Stimulated activated CD4-positive, alpha-beta T cell treated with anti-CD3 and anti-CD28 coated beads, Interleukin-12 subunit alpha, Interleukin-12 subunit beta, amount 100 ng/mL, for 48 hours (primary cell): Measurements from ENCODE around the gene RPL36AL.
"Not testable (repeated sequence)": the region's sequence is repeated elsewhere in the genome, so short reads cannot be mapped to it uniquely, and the experiment has no call there.

Source experiments
- DNase-seq, 3 donors: peaks; one replicate each; pipeline ENCODE4 v3.0.0-alpha.2; 2020; ENCODE audit warnings: low read depth in 2 of 3, low spot score in 1 of 3

The RPL36AL gene

GRCh38 chr14:49620182-49621113, at the start of gene RPL36AL, which contains the start of gene MGAT2:
Gene RPL36AL (minus strand): TSS chr14:49620626. CDS start chr14:49619104, 1,522 bp downstream.
Gene MGAT2 (plus strand): TSS chr14:49620799. CDS start chr14:49621269, 470 bp downstream.
- DNase-seq: peak; percentile 92 to 93 (median 93)

GRCh38 chr14:49659526-49660455, 39.4 kb upstream of the RPL36AL start:
- no peak for DNase-seq

GRCh38 chr14:49657500-49657899, 37.1 kb upstream of the RPL36AL start:
- DNase-seq: not testable (repeated sequence)

GRCh38 chr14:49654511-49654910, 34.1 kb upstream of the RPL36AL start:
- no peak for DNase-seq

- DNase-seq: no peak
These were observed 33.1 kb upstream of the RPL36AL start for GRCh38 chr14:49653508-49653907.

GRCh38 chr14:49642163-49642562, 21.7 kb upstream of the RPL36AL start:
- DNase-seq: no peak

- DNase-seq: no peak
These were observed 21.3 kb upstream of the RPL36AL start for GRCh38 chr14:49641697-49642129.

GRCh38 chr14:49640540-49641417, 20.4 kb upstream of the RPL36AL start:
- no peak for DNase-seq

GRCh38 chr14:49637534-49638078, 17.2 kb upstream of the RPL36AL start:
- no peak for DNase-seq

GRCh38 chr14:49636866-49637265, 16.4 kb upstream of the RPL36AL start:
- no peak for DNase-seq

GRCh38 chr14:49634547-49635334, 14.3 kb upstream of the RPL36AL start, which contains the start of gene DNAAF2:
Gene DNAAF2 (minus strand): TSS chr14:49635244. CDS start chr14:49635149, 95 bp downstream.
- DNase-seq: peak; percentile 39 to 56 (median 45)

- peak; percentile 85 to 94 (median 91) for DNase-seq
These were observed 13.5 kb upstream of the RPL36AL start for GRCh38 chr14:49633640-49634546.

- no peak for DNase-seq
These were observed 3.8 kb upstream of the RPL36AL start for GRCh38 chr14:49623941-49624839.

- DNase-seq: no peak
These were observed 3.0 kb upstream of the RPL36AL start for GRCh38 chr14:49623387-49623786.

- DNase-seq: no peak
These were observed 1.7 kb upstream of the RPL36AL start for GRCh38 chr14:49622022-49622607.

- DNase-seq: peak in 2 of 3 donors; percentile 37 to 55
These were observed 872 bp upstream of the RPL36AL start for GRCh38 chr14:49621114-49621881.
